ENCODE results near the gene LIMS4.
"Not testable (repeated sequence)": the region's sequence is repeated elsewhere in the genome, so short reads cannot be mapped to it uniquely, and the experiment has no call there.

GRCh38 chr2:110476952-110477351, 4.3 kb upstream of the LIMS4 start:
- not testable (repeated sequence) for TF ChIP-seq CTCF (IDR thresholded peaks at IDR 0.05; ENCODE audit: low read length); EZH2 (optimal IDR thresholded peaks at IDR 0.05; ENCODE audit: low read depth, low read length)

All from MM.1S (cell line).